ENCODE measurements around the gene PTEN.

The PTEN gene

DNA sequence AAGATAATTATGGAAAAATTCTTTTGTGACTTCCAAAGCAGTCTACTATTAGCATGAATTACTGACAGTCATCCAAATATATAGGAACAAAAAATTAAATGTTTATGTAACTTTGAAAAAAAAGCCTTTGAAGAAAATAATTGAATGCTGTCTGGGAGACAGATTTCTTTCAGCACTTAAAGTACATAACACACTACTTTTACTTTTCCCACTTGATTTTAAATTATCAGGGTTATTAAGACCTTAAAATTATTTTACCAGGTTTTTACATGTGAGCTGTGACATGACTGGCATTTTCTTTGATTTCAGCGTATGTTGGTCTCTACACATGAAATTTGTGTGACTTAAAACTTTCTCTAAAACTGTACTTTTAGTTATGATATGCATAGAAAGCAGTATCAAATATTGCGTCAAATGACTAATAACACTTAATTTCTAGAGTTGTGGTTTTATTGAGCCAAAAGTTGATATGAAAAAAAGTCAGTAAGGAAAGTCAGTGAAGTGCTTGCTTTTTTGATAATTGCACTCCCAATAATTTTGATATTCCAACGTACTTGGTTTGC is 3.1 kb downstream of the PTEN start:
- CTCF ChIA-PET, result interaction anchor here (0.6 to 0.7 kb wide), 2 partner anchors 301 to 336 kb away, joined by 3 read pairs; no protein-coding TSS in a partner anchor

GRCh38 chr10:87867453-87867852 is 4.0 kb downstream of the PTEN start:
- Histone ChIP-seq H3K4me1 (ENCODE audit: control insufficient read depth, insufficient read depth, low read length) (peaks cover 14% of the 10 kb centered on the region; the same call in 1 of the 2 replicates), H3K4me3 (ENCODE audit: low read depth, low read length) (peak overlapping the region; percentile 60), H3K27ac (ENCODE audit: extremely low read depth, low read depth, low read length) (no peak overlapping the region), H3K36me3 (ENCODE audit: control insufficient read depth in 2 of 2, insufficient read depth in 1 of 2, low read length in 2 of 2) (no peaks in the 10 kb centered on the region), H3K9me3 (ENCODE audit: control insufficient read depth, insufficient read depth, low read depth, low read length) (no peaks in the 10 kb centered on the region)
- TF ChIP-seq MYNN (tag by site-specific recombination; IDR thresholded peaks at IDR 0.05; ENCODE audit: borderline replicate concordance) (no peak), ZNF529 (tag by site-specific recombination; IDR thresholded peaks at IDR 0.05; ENCODE audit: insufficient replicate concordance) (peak; percentile 7), ZNF654 (tag by site-specific recombination; IDR thresholded peaks at IDR 0.05; ENCODE audit: low read depth) (no peak), ZNF76 (tag by site-specific recombination; IDR thresholded peaks at IDR 0.05; ENCODE audit: borderline replicate concordance, low read depth) (no peak), IKZF3 (tag by site-specific recombination; IDR thresholded peaks at IDR 0.05) (peak; percentile 53; the same call in 1 of the 2 replicates), PRDM1 (tag by site-specific recombination; IDR thresholded peaks at IDR 0.05) (peak; percentile 23; the same call in 1 of the 2 replicates), OSR2 (tag by site-specific recombination; IDR thresholded peaks at IDR 0.05) (peak; percentile 15; the same call in 1 of the 2 replicates)
- TF ChIP-seq, protein P1, sequence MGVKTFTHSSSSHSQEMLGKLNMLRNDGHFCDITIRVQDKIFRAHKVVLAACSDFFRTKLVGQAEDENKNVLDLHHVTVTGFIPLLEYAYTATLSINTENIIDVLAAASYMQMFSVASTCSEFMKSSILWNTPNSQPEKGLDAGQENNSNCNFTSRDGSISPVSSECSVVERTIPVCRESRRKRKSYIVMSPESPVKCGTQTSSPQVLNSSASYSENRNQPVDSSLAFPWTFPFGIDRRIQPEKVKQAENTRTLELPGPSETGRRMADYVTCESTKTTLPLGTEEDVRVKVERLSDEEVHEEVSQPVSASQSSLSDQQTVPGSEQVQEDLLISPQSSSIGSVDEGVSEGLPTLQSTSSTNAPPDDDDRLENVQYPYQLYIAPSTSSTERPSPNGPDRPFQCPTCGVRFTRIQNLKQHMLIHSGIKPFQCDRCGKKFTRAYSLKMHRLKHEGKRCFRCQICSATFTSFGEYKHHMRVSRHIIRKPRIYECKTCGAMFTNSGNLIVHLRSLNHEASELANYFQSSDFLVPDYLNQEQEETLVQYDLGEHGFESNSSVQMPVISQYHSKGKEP (tag by site-specific recombination; IDR thresholded peaks at IDR 0.05), result 0 out of 2 replicates have a peak, but pooled peaks have one; percentile 13
- TF ChIP-seq, protein P2, sequence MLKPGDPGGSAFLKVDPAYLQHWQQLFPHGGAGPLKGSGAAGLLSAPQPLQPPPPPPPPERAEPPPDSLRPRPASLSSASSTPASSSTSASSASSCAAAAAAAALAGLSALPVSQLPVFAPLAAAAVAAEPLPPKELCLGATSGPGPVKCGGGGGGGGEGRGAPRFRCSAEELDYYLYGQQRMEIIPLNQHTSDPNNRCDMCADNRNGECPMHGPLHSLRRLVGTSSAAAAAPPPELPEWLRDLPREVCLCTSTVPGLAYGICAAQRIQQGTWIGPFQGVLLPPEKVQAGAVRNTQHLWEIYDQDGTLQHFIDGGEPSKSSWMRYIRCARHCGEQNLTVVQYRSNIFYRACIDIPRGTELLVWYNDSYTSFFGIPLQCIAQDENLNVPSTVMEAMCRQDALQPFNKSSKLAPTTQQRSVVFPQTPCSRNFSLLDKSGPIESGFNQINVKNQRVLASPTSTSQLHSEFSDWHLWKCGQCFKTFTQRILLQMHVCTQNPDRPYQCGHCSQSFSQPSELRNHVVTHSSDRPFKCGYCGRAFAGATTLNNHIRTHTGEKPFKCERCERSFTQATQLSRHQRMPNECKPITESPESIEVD (tag by site-specific recombination; IDR thresholded peaks at IDR 0.05), result peak; percentile 100
- ChIA-PET CTCF (no interaction called here), POLR2A (no interaction called here)

More for the DNA sequence above, 3.1 kb downstream of the PTEN start:
- H3K4me3 ChIP-seq (ENCODE audit: low read depth, low read length), result peak overlapping the region; percentile 60
- POLR2A ChIA-PET, result interaction anchor here (1.1 kb wide), 1 partner anchor 248 kb away, joined by 4 read pairs; no protein-coding TSS in a partner anchor
- TF ChIP-seq ZNF548 (tag by site-specific recombination; IDR thresholded peaks at IDR 0.05), result no peak
- TF ChIP-seq, protein P3, sequence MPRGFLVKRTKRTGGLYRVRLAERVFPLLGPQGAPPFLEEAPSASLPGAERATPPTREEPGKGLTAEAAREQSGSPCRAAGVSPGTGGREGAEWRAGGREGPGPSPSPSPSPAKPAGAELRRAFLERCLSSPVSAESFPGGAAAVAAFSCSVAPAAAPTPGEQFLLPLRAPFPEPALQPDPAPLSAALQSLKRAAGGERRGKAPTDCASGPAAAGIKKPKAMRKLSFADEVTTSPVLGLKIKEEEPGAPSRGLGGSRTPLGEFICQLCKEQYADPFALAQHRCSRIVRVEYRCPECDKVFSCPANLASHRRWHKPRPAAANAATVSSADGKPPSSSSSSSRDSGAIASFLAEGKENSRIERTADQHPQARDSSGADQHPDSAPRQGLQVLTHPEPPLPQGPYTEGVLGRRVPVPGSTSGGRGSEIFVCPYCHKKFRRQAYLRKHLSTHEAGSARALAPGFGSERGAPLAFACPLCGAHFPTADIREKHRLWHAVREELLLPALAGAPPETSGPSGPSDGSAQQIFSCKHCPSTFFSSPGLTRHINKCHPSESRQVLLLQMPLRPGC (tag by site-specific recombination; IDR thresholded peaks at IDR 0.05), result no peak
- no peak for TF ChIP-seq ZNF155 (tag by site-specific recombination; IDR thresholded peaks at IDR 0.05)
- TF ChIP-seq ZNF311 (tag by site-specific recombination; IDR thresholded peaks at IDR 0.05; ENCODE audit: borderline replicate concordance), result no peak
- TF ChIP-seq ZNF341 (tag by site-specific recombination; IDR thresholded peaks at IDR 0.05; ENCODE audit: low read depth), result no peak
- TF ChIP-seq, protein P2 (tag by site-specific recombination; IDR thresholded peaks at IDR 0.05), result peak; percentile 45
- no peak for TF ChIP-seq ZIC2 (tag by site-specific recombination; IDR thresholded peaks at IDR 0.05)
- peak; percentile 92 for TF ChIP-seq PRDM1 (tag by site-specific recombination; IDR thresholded peaks at IDR 0.05)
- TF ChIP-seq KLF8 (tag by site-specific recombination; IDR thresholded peaks at IDR 0.05), result no peak
- no peaks in the 10 kb centered on the region for H3K9me3 ChIP-seq (ENCODE audit: control insufficient read depth, insufficient read depth, low read depth, low read length)
- H3K4me1 ChIP-seq (ENCODE audit: control insufficient read depth, insufficient read depth, low read length), result peaks cover 13% of the 10 kb centered on the region
- no peak overlapping the region for H3K27ac ChIP-seq (ENCODE audit: extremely low read depth, low read depth, low read length)
- no peaks in the 10 kb centered on the region for H3K36me3 ChIP-seq (ENCODE audit: control insufficient read depth in 2 of 2, insufficient read depth in 1 of 2, low read length in 2 of 2)

All from HEK293 (cell line).